ENCODE results near the gene DNER. TPM values are rescaled to one million over a fixed set of nuclear protein-coding genes. Genes with fewer than 3 reads are reported as not detected.

DNER gene
- total RNA-seq, 1 donor from 2014 or later: 1.8 TPM

DNA sequence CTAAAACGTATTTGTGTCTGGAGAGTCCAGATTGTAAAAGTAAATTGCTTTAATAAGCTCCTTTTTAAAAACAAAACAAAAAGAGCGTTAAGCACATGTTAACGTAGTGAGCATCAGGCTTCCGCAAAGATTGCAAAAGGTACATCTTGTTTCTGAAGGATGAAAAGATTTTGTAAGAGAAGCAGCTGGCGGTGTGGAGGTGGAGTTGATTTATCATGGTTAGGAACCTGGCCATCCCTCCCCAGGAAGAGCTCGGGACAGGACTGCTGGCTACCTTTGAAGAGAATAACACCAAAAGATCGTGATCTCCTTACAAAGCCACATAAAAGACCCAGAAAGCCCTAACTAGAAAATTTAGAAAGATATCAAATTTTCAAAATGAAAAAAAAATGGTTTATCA, 132.2 kb downstream of the DNER start:
- TF ChIP-seq, protein P1, sequence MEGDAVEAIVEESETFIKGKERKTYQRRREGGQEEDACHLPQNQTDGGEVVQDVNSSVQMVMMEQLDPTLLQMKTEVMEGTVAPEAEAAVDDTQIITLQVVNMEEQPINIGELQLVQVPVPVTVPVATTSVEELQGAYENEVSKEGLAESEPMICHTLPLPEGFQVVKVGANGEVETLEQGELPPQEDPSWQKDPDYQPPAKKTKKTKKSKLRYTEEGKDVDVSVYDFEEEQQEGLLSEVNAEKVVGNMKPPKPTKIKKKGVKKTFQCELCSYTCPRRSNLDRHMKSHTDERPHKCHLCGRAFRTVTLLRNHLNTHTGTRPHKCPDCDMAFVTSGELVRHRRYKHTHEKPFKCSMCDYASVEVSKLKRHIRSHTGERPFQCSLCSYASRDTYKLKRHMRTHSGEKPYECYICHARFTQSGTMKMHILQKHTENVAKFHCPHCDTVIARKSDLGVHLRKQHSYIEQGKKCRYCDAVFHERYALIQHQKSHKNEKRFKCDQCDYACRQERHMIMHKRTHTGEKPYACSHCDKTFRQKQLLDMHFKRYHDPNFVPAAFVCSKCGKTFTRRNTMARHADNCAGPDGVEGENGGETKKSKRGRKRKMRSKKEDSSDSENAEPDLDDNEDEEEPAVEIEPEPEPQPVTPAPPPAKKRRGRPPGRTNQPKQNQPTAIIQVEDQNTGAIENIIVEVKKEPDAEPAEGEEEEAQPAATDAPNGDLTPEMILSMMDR (IDR thresholded peaks at IDR 0.05; ENCODE audit: insufficient read depth, low read length, severe bottlenecking): no peak
- Histone ChIP-seq H3K4me3 (ENCODE audit: low read depth, low read length) (no peak overlapping the region), H3K36me3 (ENCODE audit: control insufficient read depth, insufficient read depth, low read length) (no peaks in the 10 kb centered on the region), H3K27me3 (ENCODE audit: control insufficient read depth, insufficient read depth, low read length) (no peaks in the 10 kb centered on the region)
- no peak for DNase-seq (ENCODE audit: low read depth)
- FAIRE-seq: no peak

DNA sequence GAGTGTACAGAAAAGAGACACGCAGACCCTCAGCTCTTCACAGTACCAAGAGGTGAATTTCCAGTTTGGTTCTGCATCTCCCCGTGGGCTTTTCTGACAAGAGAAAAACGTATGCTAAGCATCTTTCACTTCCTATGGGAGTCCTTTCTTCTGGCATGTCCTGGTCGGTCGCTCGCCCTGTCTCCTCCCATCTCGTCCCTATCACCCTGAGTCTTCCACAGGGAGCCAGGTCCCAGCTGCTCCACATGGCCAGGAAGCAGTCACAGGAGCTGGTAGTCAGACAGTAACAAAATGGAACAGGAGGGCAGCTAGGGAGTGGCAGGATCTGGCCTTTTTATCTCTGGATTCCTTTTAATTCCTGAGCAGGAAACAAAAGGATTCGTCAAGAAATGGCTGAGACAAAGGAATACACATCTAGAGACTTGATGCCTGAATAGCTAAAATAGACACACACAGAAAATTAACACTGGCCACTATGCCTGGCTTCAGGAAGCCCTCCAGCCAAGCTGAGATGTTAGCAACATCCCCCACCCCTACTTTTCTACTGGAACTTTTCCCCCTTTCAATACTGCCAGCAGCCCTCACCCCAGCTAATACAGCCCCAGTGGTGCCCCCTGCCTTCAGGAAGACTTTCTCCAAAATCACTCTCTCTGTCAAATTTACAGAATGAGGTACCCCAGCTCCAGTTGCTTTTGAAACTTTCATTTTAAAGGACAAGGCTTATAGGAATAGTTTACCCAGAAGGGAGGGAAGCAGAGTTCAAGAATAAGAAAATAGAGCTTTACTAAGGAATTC, 136.1 kb downstream of the DNER start:
- FAIRE-seq (no peak), DNase-seq (ENCODE audit: low read depth) (no peak)
- H3K36me3 ChIP-seq (ENCODE audit: control insufficient read depth, insufficient read depth, low read length): no peaks in the 10 kb centered on the region
- H3K27me3 ChIP-seq (ENCODE audit: control insufficient read depth, insufficient read depth, low read length): no peaks in the 10 kb centered on the region
- no peak overlapping the region for H3K4me3 ChIP-seq (ENCODE audit: low read depth, low read length)
- TF ChIP-seq, protein P1 (IDR thresholded peaks at IDR 0.05; ENCODE audit: insufficient read depth, low read length, severe bottlenecking): no peak

DNA sequence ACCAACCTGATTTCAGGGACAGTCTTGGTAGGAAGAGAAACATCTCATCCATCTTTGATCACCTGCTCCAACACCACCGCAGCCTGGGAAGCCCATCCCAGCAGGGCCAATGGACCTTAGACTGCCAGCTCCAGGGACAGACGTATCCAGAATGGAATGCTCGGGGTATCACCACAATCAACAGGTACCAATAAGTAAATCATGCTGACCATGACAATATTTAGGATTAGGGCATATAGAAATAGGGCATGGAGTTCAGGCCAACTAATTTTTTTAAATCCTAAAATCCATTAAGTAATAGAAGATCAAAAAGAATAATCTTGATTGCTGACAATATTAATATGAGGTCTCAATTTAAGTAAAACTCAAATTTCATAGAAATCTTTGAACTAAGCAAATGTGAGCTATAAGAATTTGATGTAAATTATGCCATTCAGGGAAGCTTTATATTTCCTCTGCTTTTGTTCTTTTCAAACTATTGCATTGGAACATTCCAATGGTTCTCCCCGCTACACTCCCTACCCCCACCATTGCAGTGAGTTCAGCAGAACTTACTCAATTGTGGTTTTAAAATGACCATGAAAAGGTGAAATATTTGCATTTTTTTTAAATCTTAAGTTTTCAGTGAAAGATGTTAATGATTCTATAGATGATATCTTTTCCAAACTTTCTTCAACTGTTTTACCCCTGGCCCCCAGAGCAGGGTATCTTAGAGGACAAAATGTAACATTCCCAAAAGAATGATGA, 138.6 kb downstream of the DNER start:
- TF ChIP-seq, protein P1 (IDR thresholded peaks at IDR 0.05; ENCODE audit: insufficient read depth, low read length, severe bottlenecking): no peak
- no peaks in the 10 kb centered on the region for H3K27me3 ChIP-seq (ENCODE audit: control insufficient read depth, insufficient read depth, low read length)
- H3K4me3 ChIP-seq (ENCODE audit: low read depth, low read length): no peak overlapping the region
- FAIRE-seq (no peak), DNase-seq (ENCODE audit: low read depth) (no peak)
- H3K36me3 ChIP-seq (ENCODE audit: control insufficient read depth, insufficient read depth, low read length): no peaks in the 10 kb centered on the region

DNA sequence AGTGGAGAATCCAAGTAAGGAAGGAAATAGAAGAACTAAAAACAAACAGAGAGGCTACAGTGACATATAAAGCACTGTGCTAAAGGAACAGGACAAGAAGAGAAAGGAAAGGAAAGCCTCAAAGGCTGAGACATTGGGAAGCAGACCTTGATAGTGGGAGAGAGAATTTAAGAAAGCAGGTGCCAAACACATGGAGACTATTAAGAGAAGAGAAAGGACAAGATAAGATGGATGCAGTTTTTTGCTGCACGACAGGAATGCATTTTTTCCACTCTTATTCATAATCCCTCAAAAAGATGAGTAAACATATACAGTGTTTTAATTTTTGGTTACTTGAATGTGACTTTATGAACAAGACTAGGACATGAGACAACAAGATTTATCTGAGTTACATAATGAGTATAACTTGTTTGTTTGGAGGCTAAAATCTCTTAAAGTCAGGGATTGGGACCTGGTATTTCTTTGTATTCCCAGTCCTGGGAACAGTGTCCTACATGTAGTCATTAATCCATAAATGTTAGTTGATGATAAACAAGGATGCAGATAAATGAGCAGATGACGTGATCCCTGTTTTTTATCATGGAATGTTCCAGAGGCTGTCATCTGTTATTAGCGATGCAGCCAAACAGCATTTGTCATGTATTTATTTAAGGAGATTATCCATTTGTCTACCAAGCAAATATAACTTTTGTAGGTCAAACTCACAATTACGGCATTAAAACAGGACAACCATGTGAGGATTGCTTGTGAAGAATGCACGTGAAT, 141.7 kb downstream of the DNER start:
- Histone ChIP-seq H3K4me3 (ENCODE audit: low read depth, low read length) (no peak overlapping the region), H3K27me3 (ENCODE audit: control insufficient read depth, insufficient read depth, low read length) (no peaks in the 10 kb centered on the region), H3K36me3 (ENCODE audit: control insufficient read depth, insufficient read depth, low read length) (no peaks in the 10 kb centered on the region)
- FAIRE-seq (no peak), DNase-seq (ENCODE audit: low read depth) (no peak)
- TF ChIP-seq, protein P1 (IDR thresholded peaks at IDR 0.05; ENCODE audit: insufficient read depth, low read length, severe bottlenecking): no peak

DNA sequence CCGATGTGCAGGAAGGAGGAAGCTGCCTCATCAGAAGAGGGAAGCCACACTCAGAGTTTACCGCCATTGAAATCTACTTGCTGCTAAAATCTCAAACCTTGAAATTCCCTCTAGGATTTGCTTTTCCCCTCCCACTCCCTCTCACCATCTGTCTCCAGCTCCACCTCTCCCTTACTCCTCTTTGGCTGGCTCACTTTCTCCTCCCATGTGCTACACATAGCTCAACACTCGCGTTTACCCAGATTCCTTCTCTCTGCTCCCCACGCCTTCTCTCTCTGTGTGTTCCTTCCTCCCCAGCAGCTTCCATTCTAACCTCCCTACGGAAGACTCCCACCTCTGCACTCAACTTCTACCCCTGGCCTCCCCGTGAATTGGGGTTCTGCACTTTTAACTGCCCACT, 143.1 kb downstream of the DNER start:
- Histone ChIP-seq H3K36me3 (ENCODE audit: control insufficient read depth, insufficient read depth, low read length) (no peaks in the 10 kb centered on the region), H3K27me3 (ENCODE audit: control insufficient read depth, insufficient read depth, low read length) (no peaks in the 10 kb centered on the region), H3K4me3 (ENCODE audit: low read depth, low read length) (no peak overlapping the region)
- no peak for FAIRE-seq
- TF ChIP-seq, protein P1 (IDR thresholded peaks at IDR 0.05; ENCODE audit: insufficient read depth, low read length, severe bottlenecking): no peak
- no peak for DNase-seq (ENCODE audit: low read depth)

All from bronchial epithelial cell (primary cell).